Endothelial cell of umbilical vein (primary cell): ENCODE measurements around the gene VAT1. TPM values are rescaled to one million over a fixed set of nuclear protein-coding genes. Genes with fewer than 3 reads are reported as not detected.

ENCODE experiments used
- BruUV-seq: library from RNA; stranded (reverse); fragments of 400-500 nt; replicated peaks from 2 replicates; lab custom pipeline; 2021; lab: Mats Ljungman, UMichigan
- CTCF ChIA-PET: fragments of 300-600, 350-600 bp; sonication (Branson Sonifier 250); formaldehyde crosslinking; loops from one replicate; lab custom pipeline; 2021; ENCODE audit warnings: antibody characterized with exemption, inconsistent platforms; lab: Charles Lee
- POLR2A ChIA-PET: fragments of 300-600, 350-600 bp; sonication (Branson Sonifier 250); formaldehyde crosslinking; loops from one replicate; lab custom pipeline; 2021; ENCODE audit warnings: antibody characterized with exemption, inconsistent platforms; lab: Charles Lee
- DNase-seq: peaks from one replicate; pipeline ENCODE4 v3.0.0-alpha.2; 2011; ENCODE audit warnings: low read depth, low spot score
- FAIRE-seq: peaks from 2 replicates; lab custom pipeline; 2011; peaks lifted over from hg19 to GRCh38; lab: Jason Lieb, UNC
- H2AFZ ChIP-seq: 2 replicates; pipeline ENCODE4 v1.6.0; 2012; ENCODE audit warnings: low read depth, low read length, control low read depth, inconsistent platforms
- H3K27ac ChIP-seq: 2 replicates; pipeline ENCODE4 v1.5.1; 2011; ENCODE audit warnings: low read depth, mild to moderate bottlenecking, control low read depth, low read length, moderate library complexity; ENCODE audit not compliant: insufficient read depth
- H3K27me3 ChIP-seq, 2 experiments: 2 replicates each; pipeline versions ENCODE4 v1.6.0 to v1.6.1; 2011; ENCODE audit warnings: low read length in 2 of 2, mixed read lengths in 1 of 2; ENCODE audit not compliant: control insufficient read depth in 2 of 2, insufficient read depth in 2 of 2
- H3K36me3 ChIP-seq, 2 experiments: 2 replicates in 1 of 2; 3 replicates in 1 of 2; pipeline ENCODE4 v1.5.1; 2011; ENCODE audit warnings: low read length in 2 of 2, mild to moderate bottlenecking in 1 of 2, moderate library complexity in 1 of 2; ENCODE audit not compliant: control insufficient read depth in 2 of 2, insufficient read depth in 2 of 2; ENCODE audit errors: extremely low read depth in 1 of 2
- H3K4me1 ChIP-seq: 3 replicates; pipeline ENCODE4 v1.5.1; 2011; ENCODE audit warnings: mild to moderate bottlenecking, low read length; ENCODE audit not compliant: control insufficient read depth, insufficient read depth; ENCODE audit errors: extremely low read depth
- H3K4me2 ChIP-seq: 2 replicates; pipeline ENCODE4 v1.6.1; 2011; ENCODE audit warnings: low read length, control low read depth, mixed read lengths; ENCODE audit not compliant: insufficient read depth
- H3K4me3 ChIP-seq, 3 experiments: fragments of 200-600 bp in 1 of 3; sonication (generic), shearing (Covaris generic) in 1 of 3; replicated peaks in 1 of 3; 2 replicates each; pipeline ENCODE4 v1.5.1; 2011 to 2016; ENCODE audit warnings: control low read depth in 3 of 3, low read length in 3 of 3, mild to moderate bottlenecking in 2 of 3, inconsistent platforms in 1 of 3, low read depth in 1 of 3, moderate library complexity in 1 of 3; ENCODE audit not compliant: insufficient read depth in 1 of 3
- H3K79me2 ChIP-seq: 2 replicates; pipeline ENCODE4 v1.6.0; 2012; ENCODE audit warnings: low read length, inconsistent platforms; ENCODE audit not compliant: control insufficient read depth, insufficient read depth
- H3K9ac ChIP-seq: replicated peaks from 2 replicates; pipeline ENCODE3; 2011; ENCODE audit warnings: low read length, control low read depth; ENCODE audit not compliant: insufficient read depth; ENCODE audit errors: extremely low read depth
- H3K9me1 ChIP-seq: replicated peaks from 3 replicates; pipeline ENCODE4 v1.6.0; 2011; ENCODE audit warnings: mild to moderate bottlenecking, low read length; ENCODE audit not compliant: control insufficient read depth, insufficient read depth; ENCODE audit errors: extremely low read depth
- H3K9me3 ChIP-seq: replicated peaks from 2 replicates; pipeline ENCODE4 v1.5.1; 2012; ENCODE audit warnings: low read length, inconsistent platforms; ENCODE audit not compliant: control insufficient read depth, insufficient read depth
- H4K20me1 ChIP-seq: replicated peaks from 2 replicates; pipeline ENCODE3; 2011; ENCODE audit warnings: mild to moderate bottlenecking, low read length; ENCODE audit not compliant: control insufficient read depth, insufficient read depth; ENCODE audit errors: extremely low read depth
- CTCF ChIP-seq, 2 donors: IDR thresholded peaks; 1 replicate in 1 of 2; 2 replicates in 1 of 2; pipeline ENCODE4 v1.5.1; 2011; ENCODE audit warnings: low read length in 2 of 2, mild to moderate bottlenecking in 2 of 2, moderate library complexity in 2 of 2, control low read depth in 1 of 2, inconsistent platforms in 1 of 2, low read depth in 1 of 2; ENCODE audit not compliant: insufficient read depth in 1 of 2; ENCODE audit errors: extremely low read depth in 1 of 2
- EZH2 ChIP-seq: IDR thresholded peaks from 2 replicates; pipeline ENCODE4 v1.6.1; 2012; ENCODE audit warnings: borderline replicate concordance, low read depth, mild to moderate bottlenecking, moderate library complexity, low read length, inconsistent platforms; ENCODE audit not compliant: severe bottlenecking
- FOS ChIP-seq: IDR thresholded peaks from 2 replicates; pipeline ENCODE4 v1.6.1; 2011; ENCODE audit warnings: mild to moderate bottlenecking, low read length, moderate library complexity, borderline replicate concordance; ENCODE audit not compliant: insufficient read depth
- GATA2 ChIP-seq: IDR thresholded peaks from 2 replicates; pipeline ENCODE4 v1.7.0; 2011; ENCODE audit warnings: low read depth, mild to moderate bottlenecking, moderate library complexity, mixed read lengths, low read length; ENCODE audit not compliant: insufficient read length, insufficient read depth
- JUN ChIP-seq: IDR thresholded peaks from 2 replicates; pipeline ENCODE4 v1.6.1; 2011; ENCODE audit warnings: borderline replicate concordance, low read depth; ENCODE audit not compliant: insufficient read length, insufficient read depth
- MYC ChIP-seq: IDR thresholded peaks from one replicate; pipeline ENCODE4 v1.6.1; 2011; ENCODE audit warnings: mild to moderate bottlenecking, low read depth, low read length
- POLR2A ChIP-seq: IDR thresholded peaks from 2 replicates; pipeline ENCODE4 v1.6.1; 2012; ENCODE audit warnings: low read depth, mild to moderate bottlenecking, control low read depth, low read length
- POLR2AphosphoS5 ChIP-seq: IDR thresholded peaks from 2 replicates; pipeline ENCODE4 v1.6.1; 2012; ENCODE audit warnings: low read depth, mild to moderate bottlenecking, control low read depth, low read length, moderate library complexity; ENCODE audit not compliant: insufficient read depth
- dilution Hi-C: fragments of 300-500 bp; cut with MboI; formaldehyde crosslinking; loops from one replicate; pipeline ENCODE4 v1.15.0; 2019; ENCODE audit warnings: low sequenced_read_pairs; ENCODE audit not compliant: extremely low pct_ligation_motif_present
- intact Hi-C: fragments of 100-400 bp; cut with micrococcal nuclease; formaldehyde crosslinking; loops from one replicate; pipeline ENCODE4 v1.10.0; 2022
- polyA plus RNA-seq, 4 experiments: library from polyadenylated mRNA; depleted of rRNA in 3 of 4; stranded (reverse) in 3 of 4; unstranded in 1 of 4; fragments of >200 nt; gene quantifications; 2 replicates each; pipeline versions ENCODE4 v1.2.1 to v1.2.3, GENCODE V29; 2011 to 2012; ENCODE audit warnings: missing spikeins in 1 of 4
- total RNA-seq: library from RNA; stranded (reverse); gene quantifications from 2 replicates; pipeline ENCODE4 v1.2.3, GENCODE V29; 2021
- TF ChIP-seq, protein P1 (sequence below): IDR thresholded peaks from 2 replicates; pipeline ENCODE4 v1.6.1; 2011; ENCODE audit not compliant: insufficient read depth, insufficient read length

Gene VAT1
- total and polyA plus RNA-seq, 2 donors (not counting 3 experiments of a cell fraction or from before 2014, with no cell fraction given), result 339 to 482 TPM

GRCh38 chr17:43043307-43043706 lies 21.1 kb upstream of the VAT1 start:
- Histone ChIP-seq H3K9me3 (no peaks in the 10 kb centered on the region), H3K4me3 (no peak overlapping the region), H3K27me3 (no peaks in the 10 kb centered on the region), H3K4me2 (no peak overlapping the region), H3K9me1 (no peaks in the 10 kb centered on the region), H3K9ac (no peak overlapping the region), H3K36me3 (no peaks in the 10 kb centered on the region), H4K20me1 (no peaks in the 10 kb centered on the region), H3K4me1 (no peaks in the 10 kb centered on the region), H3K27ac (no peak overlapping the region), H2AFZ (no peak overlapping the region), H3K79me2 (no peaks in the 10 kb centered on the region)
- dilution Hi-C loops (no loop called here), intact Hi-C loops (no loop called here)
- DNase-seq (no peak), FAIRE-seq (no peak)
- CTCF ChIA-PET, result interaction anchor here (1.0 kb wide), 1 partner anchor 12 kb away, joined by 3 read pairs; no protein-coding TSS in a partner anchor
- POLR2A ChIA-PET, result no interaction called here
- BruUV-seq, result no TSS peak
- TF ChIP-seq CTCF (IDR thresholded peaks at IDR 0.05; ENCODE audit: extremely low read depth in 1 of 2, insufficient read depth in 1 of 2, low read depth in 1 of 2, low read length in 2 of 2), result no peak
- TF ChIP-seq, protein P1, sequence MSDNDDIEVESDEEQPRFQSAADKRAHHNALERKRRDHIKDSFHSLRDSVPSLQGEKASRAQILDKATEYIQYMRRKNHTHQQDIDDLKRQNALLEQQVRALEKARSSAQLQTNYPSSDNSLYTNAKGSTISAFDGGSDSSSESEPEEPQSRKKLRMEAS, result no peak
- TF ChIP-seq JUN, result no peak
- no peak for TF ChIP-seq GATA2
- no peak for TF ChIP-seq POLR2A
- no peak for TF ChIP-seq MYC
- no peak for TF ChIP-seq POLR2AphosphoS5
- TF ChIP-seq FOS, result no peak
- TF ChIP-seq EZH2, result no peak
